Hematopoietic multipotent progenitor cell treated with erythropoietin and hydrocortisone succinate and interleukin-3 and kit ligand, for 6 days (in vitro differentiated cells): ENCODE results near the gene KLC1.

Experiments used
- DNase-seq: peaks from one replicate; pipeline ENCODE4 v3.0.0-alpha.2; 2015

The KLC1 gene

DNA sequence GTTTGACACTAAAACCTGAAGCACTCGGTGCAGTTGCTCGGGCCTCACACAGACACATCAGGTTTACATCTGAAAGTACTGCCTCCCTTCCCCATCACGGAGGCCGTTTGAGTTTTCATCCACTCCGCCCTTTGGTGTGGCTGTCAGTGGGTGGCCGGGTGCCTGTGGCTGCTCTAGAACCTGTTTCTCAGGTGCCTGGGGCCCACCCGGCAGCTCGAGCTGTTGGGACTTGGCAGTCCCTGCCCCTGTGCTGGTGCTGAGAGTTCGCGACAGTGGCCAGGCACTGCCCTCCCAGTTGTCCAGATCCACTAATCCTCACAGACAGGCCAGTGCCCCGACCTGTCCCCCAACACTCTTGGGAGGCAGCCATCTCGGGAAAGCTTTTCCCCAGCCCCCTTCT is 63.9 kb downstream of the KLC1 start:
- no peak for DNase-seq

DNA sequence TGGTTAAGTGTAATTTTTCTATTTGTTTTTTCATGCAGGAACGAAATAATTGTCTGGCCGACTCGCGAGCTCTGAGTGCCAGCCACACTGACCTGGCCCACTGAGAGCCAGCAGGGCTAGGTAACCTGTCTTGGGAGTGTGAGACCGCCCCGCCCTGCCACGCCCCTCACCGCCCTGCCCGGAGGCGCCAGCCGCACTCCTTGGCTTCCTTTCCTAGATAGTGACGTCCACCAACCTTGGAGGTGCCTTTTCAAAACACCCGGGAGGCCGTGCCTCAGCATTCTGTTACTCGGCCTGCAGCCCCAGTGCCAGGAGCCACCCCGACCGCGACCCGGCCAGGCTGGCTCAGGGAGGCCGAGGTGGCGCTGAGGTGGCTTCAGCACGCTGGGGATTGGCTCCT is 64.5 kb downstream of the KLC1 start:
- DNase-seq: no peak

DNA sequence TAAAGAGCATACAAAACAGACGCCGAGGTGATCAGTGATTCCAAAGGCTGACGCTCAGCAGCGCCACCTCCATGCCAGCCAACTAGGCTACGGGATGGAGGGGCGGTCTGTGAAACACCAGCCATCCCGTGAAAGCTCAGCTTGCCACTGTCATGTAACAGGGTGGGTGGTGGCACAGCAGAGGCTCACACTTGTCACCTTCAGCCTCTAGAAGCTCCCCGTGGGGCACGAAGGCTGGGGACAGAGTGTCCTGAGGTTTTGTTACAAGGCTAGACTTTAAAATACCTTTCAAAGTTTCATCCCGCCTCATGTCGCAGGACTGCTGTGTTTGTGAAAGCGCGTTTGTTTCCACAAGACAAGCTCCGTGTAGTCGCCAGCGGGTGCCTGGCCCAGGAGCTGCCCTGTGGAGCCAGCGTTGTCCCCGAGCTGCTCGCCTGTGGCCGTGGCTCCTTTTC is 65.6 kb downstream of the KLC1 start:
- DNase-seq: no peak

DNA sequence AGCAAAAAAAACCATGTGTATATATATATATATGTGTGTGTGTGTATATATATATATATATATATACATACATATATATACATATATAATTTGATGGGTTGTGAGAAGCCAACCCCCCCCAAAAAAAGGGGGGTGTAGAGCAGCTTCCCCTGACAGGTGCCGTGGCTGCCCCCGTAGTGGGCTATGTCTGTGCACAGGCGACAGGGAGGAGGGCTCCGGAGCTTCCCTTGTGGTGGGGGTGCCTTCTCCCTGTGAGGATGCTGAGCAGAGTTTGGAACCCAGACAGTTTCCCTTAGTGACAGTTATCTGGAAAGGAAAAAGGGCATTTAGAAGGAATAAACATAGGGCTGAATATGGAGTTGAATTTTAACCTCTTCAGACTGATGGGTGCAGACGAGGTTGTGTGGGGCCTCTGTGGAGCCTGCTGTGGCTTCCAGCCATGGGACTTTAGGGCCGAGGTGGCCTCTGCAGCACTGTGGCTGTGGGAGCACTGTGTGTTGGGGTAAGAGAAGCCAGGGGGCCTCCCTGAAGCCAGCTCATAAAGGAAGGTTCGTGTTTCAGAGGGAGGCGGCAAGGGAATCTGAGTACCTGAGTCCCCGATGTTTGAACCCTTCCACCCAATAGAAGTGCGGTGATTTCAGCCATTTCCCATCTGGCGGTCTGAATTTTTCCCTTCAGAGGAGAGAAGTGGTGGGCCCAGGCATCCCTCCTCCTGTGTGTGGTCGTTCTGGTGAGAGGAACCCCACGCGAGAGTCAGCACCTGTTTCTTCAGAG is 66.5 kb downstream of the KLC1 start:
- no peak for DNase-seq

DNA sequence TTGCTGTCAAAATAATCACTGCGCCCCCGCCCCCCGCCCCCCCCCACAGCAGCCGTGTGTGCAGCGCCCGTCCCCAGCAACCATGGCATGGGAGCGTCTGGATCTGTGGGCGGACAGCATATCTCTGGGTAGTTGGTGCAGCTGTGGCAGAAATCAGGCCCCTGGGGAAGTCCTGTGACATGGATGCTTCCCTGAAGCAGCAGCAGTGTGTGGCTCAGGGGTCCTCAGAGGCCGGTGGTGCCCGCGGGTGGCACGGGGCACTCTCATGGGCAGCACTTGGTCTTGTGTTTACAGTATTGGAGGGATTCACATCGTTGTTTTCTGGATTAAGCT is 67.0 kb downstream of the KLC1 start:
- DNase-seq: no peak

DNA sequence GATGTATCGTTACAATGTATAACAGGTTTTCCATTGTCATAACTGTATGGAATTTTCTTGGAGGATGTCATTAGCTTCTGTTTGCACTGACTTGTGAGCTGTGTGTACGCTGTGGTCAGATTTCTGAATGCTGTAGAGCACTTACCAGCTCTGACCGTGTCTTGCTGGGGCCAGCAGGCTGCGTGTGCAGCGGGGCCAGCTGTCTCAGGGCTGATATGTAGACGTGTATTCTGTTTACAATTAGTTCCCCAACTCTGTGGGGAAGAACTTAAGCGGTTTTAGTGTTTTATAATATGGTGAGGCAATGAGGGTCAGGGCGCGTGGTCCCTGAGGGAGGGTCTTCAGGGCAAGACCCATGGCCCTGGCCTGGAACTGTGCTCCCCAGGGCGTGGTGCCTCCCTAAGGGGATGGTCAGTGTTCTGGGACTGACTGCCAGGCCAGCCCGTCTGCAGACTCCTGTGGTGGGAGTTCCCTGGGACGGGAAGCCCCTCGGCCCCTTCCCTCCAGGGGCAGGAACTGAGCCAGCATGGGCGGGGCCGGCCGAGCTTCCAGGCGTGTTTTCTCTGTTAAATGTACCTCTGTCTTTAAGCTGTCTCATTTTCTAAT is 67.6 kb downstream of the KLC1 start:
- DNase-seq: no peak

DNA sequence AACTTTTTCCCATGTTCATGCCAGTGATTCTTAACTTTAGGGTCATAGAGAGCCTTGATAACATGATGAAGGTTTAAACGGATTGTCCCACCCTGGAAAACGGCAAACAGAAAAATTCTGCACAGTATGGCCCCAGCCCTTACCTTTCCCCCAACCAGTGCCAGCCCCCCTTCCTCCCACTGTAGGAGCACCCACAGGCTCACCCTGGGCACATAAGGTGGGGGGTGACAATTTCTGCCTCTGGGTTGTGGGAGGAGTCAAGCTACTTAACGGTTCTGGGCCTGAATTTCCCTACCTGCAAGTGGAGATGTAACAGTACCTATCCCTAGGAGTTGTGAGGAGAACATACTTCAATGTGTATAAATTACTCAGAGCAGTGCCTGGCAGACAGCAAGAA is 68.2 kb downstream of the KLC1 start:
- DNase-seq: no peak

DNA sequence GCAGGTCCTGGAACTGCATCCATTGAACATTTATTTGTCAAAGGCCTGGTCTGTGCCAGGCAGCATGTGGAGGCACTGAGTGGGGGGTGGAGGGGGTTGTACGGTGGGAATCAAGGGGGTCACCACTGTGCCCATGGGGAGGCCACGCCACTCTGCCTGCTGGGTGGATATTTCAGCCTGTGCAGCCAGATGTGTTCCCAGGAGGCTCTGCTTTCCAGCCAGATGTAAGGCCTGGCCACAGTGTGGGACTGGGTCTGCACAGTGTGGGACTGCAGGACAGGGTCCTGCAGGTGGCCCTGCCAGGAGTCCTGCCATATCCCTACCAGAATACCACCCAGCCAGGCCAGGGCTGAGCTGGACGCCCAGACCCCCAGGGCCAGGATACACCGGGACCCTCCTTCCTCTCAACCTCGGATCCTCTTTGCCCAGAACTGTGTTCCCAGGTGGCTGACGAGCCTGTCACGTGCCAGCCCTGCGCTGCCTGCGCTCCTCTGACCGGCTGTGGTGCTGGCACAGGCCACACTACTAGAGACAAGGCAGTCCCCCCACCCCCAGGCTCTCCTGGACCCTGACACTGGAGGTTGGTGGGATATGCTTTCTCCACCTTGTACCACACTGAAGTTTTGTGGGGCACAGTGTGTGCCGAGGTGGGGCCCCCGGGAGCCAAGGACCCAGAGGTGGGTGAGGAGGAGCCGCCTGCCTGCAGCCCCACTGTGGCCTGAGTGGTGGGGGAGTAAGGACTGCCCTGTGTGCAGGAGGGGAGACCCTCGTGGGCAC is 68.8 kb downstream of the KLC1 start:
- no peak for DNase-seq

DNA sequence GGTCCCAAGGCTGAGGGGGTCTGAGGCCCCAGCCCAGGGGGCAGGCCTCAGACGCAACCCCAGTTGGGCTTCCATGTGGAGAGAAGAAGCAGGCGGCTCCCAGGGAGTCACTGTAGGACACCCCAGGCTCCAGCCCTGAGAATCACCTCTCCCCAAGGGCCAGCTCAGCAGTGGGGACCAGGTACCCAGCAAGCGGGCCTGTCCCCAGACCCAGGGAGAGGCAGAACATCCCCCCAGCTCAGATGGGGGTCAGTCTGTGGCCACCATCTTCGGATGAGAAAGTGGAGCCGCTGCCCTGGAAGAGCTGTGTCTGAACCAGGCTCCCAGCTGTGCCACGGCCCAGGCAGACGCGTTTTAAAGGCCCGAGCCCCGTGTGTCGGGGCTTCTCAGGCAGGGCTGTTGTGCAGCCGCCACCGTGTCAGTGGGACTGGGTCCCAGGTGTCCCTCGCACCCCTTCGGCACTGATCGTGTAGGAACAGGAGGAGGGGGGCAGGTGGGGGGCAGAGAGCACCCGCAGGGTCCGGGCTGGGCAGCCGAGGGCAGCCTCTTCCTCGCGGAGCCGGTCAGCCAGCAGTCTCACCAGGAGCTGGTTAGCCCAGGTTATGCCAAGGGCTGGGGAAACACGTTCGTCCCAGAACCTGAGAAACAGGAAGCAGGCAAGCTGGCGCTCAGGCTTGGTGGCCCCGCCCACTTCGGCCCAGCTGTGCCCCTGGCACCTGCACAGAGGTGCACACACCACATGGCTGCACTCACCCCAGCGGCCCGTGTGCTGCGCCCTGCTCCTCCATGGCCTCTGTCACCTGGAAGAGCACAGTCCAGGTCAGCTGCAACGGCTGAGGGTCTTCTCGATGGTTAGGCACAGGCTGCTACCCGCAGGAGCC is 69.6 kb downstream of the KLC1 start:
- DNase-seq: no peak

DNA sequence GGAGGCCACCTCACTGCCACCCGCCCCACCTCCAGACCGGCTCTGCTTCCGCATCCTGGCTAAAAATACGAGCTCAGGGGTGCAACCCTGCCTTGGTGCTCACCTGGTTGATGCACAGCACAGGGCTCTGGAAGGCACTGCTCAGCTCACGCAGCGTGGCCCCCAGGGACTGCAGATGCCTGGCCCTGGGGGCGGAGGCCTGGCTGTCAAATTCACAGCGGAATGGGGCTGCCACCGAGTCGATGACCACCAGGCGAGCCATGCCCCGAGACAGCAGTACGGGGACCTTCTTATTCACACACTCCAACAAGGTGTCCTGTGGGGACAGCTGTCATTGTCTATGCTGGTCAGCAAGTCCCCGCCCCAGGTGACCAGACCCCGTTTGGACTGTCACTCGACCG is 70.2 kb downstream of the KLC1 start:
- no peak for DNase-seq

DNA sequence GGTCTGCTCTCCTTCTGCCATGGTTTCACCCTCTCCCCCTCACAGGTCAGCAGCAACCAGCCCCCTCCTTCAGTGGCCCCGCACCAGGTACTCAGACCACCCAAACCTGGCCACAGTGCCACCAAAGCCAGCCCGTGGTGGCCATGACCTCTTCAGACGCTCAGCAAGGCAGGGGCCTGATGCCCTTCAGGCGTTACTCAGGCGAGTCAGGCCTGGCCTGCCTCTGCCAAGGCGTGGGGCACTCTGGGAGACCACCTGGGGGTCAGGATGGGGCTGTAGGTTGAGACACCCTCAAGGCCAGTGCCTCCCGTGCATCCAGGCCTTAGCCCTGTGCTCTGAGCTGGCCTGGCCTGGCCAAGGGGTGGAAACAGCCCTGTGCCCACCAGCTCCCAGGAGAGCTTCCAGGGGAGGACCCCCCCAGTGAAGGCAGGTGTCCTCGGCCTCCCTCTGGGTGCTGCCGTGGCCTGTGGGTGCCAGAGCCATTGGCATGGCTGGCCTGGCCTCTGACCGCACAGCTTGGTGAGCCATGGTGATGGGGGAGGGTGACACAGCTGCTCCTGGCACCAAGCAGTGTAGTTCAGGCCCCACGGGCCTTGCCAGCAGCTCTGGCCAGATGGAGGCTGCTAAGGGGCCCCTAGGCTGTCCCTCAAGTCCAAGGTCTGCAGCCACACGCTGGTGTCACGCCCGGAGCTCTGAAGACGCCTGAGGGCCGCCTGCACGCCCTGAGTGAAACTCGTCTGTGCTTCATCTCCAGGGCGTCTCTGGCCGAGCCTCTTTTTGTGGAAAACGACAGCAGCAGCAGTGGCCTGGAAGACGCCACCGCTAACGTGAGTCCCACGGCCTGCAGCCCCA is 71.1 kb downstream of the KLC1 start:
- DNase-seq: no peak

DNA sequence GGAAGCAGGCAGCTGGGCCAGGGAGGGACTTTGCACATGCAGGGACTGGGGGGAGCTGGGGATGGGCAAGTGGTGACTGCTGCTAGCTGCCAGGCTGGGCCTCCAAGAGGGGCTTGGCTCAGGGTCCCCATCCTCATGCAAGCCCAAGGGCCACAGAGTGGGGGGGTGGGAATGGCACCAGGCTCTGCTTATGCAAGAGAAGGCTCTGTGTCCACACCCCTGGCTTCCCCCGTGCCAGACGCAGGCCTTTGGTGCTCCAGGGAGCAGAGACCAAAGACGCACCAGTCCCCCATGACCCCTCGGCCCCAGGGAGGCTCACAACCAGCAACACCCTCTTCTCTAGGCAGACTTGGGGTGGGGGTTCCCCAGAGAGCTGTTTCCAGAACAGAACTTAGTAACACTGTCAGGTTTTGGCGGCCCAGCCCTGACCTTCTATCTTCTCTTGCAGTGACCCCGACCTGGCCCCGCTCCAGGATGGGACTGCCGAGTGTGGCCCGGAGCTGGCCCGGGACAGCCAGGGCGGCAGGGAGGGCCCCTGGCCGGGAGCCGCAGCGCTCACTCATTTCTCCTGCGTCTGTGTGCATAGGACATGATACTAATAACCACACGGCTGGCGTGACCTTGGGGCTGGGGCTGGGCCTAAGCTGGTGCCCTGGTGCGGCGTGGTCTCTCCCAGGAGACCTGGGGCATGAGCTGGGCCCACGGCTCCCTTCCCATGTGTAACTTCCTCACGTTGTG is 71.9 kb downstream of the KLC1 start:
- DNase-seq: no peak

DNA sequence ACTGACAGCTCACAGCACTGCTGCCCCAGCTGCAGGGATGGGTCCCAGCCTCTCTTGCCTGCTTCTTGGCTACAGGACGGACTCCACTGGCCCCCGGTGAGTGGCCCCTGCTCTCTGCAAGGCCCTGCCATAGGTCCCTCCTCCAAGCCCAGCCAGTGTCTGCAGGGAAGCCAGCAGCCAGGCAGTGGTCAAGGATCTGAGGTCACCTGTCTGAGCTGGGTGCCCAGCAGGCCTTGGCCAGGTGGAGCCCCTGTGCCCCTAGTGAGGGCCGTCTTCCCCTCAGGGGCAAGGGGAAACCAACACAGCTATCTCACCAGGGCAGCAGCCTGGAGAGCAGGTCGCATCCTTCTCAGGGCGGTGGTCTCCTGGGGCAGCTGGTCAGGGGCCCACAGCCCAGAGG is 73.1 kb downstream of the KLC1 start:
- no peak for DNase-seq

DNA sequence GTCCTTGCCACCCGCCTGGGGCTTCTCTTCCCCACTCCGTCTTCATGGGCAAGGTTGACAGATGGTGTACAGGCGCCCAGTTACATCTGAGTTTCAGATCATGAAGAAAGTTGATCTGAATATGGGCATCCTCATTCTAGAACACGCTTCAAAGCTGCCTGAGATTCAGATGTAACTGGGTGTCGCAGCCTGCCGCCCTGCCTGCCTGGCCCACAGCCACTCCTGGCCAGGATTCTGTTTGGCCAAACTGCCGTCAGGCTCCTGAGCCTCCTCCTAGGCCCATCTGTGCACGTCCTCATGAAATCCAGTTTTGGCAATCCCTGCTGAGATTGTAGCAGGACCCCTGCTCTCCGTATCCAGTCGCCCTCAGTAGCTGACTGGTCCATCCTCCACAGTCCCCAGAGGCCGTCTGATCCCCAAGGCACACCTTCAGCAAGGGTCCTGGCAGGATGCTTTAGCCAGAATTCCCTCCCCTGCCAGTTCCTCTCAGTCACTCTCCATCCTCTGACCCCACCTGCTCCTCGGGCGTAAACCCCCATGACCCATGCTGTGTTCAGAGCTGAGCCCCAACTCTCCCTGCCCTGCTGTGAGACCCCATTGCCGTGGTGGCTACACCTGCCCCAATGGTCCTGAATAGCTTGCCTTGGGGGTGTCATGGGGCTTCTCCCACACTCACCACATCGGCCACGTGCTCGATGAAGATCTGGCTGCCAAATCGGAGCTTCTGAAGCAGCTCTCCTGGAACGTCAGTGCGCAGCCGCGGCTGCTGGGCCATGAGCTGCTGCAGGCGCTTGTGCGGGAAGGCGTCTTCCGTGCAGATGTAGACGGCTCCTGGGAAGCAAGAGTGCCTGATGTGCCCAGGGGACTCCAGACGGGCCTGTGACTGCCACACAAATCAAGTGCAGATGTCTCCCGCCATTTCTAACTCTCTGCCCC is 73.8 kb downstream of the KLC1 start:
- no peak for DNase-seq

DNA sequence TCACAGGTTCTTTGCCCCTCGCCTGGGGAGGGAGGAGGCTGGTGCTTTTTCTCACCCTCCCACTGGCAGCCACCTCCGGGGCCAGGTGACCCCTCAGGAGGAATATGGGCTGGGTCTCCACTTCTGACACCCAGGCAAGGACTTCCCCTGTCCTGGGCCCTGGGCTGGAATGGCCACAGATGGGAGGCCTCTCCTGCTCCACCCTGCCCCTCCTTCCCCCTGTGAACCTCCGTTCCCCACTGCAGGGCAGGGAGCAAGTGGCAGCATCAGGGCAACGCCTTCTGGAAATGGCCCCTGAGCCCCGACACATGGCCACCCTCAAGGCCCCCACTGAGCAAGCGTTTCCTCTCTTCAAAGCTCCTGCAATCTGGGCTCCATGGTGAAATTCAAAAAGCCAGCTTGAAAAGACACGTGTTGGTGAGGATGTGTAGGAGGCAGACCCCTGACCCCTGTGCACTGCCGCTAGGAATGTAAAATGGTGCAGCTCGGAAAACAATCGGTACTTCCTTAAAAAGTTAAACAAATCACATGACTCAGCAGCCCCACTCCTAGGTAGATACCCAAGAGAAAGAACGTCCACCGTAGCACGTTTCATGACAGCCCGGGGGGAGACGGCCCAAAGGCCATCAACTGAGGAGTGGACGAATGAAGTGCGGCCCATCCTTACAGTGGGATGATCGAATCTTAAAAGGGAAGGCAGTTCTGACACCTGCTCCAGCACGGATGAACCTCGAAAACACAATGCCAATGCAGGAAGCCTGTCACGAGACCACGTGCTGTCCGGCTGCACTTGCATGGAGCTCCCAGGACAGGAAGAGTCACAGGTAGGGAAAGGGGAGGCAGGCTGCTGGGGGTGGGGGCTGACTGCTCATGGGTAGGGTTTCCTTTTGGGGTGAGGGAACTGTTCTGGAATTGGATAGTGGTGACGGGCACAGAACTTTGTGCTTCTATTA is 74.7 kb downstream of the KLC1 start:
- no peak for DNase-seq

DNA sequence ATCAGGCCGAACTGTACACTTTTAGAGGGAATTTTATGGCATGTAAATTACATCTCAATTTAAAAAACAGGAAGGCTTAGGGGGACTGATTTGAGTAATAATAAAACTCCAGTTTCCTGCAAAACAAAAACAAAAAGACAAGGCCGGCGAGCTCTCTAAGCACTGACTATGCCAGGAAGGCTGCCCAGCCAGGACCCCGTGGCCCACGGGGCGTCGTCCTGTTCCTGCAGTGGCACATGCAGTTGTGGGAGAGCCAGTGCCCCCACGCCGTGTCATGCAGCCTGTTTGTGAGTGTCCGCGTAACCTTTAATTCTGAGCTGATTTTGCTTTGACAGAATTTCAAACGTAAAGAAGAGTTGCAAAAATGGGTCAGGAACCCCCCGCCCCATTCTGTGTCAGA is 75.7 kb downstream of the KLC1 start:
- no peak for DNase-seq

DNA sequence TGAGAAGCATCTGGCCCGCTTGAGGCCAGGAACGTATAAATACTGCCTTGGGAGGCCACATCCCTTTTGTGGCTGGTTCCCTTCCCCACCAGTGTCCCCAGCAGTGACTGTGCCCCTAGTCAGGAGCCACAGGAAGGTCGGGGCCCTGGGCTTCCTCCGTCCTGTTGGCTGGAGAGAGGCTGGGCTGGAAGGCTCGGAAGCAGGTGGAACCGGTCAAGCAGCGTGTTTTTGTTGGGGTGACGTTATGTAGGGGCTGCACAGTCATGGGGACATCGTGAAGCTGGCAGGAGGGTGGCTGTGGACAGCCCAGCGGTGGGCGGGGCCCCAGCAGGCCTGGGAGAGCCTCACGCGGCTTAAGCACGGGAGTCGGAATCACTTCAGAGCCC is 76.1 kb downstream of the KLC1 start:
- no peak for DNase-seq

DNA sequence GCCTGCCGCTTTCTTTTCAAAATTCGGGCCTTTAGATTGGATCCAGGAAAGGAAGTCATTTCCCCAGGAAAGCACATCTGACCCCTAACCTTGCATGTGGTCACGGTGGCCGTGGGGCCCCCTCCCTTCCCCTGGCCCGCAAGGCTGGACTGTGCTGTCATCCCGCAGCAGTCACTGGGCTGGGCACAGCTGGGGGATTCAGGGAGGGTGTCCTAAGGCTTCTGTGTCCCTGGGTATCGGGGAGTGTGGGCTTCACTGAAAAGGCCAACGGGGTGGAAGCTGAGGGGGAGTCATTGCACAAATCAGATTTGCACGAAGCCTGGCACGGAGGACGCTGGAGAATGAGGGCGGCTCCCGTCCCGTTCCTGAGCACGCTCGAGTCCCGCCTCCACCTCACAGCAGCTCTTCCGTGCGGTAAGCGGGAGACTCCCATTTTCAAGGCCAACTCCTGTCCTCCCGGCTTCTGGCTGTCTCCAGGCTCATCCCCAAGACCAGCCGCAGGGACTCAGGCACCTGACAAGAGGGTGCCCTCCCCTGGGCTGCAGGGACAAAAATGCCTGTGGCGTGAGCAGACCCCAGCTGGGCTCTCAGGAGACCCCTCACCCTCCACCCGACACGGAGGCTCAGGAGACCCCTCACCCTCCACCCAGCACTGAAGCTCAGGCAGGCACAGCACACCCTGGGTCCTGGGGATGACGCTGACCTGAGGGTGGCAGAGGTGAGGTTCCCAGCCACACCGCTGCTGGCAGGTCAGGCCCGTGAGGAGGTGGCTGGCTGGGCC is 76.7 kb downstream of the KLC1 start:
- no peak for DNase-seq
